NT2/D1 (cell line): ENCODE measurements around the gene NHS.

Source experiments
- SUZ12 ChIP-seq: IDR thresholded peaks from 2 replicates; pipeline ENCODE4 v1.6.1; 2011; ENCODE audit not compliant: insufficient read length, insufficient read depth; ENCODE audit errors: extremely low read depth
- YY1 ChIP-seq: IDR thresholded peaks from 2 replicates; pipeline ENCODE4 v1.6.1; 2011; ENCODE audit not compliant: insufficient read length, insufficient read depth
- ZNF274 ChIP-seq: IDR thresholded peaks from 2 replicates; pipeline ENCODE4 v1.6.1; 2011; ENCODE audit warnings: mild to moderate bottlenecking, low read depth, low read length

DNA sequence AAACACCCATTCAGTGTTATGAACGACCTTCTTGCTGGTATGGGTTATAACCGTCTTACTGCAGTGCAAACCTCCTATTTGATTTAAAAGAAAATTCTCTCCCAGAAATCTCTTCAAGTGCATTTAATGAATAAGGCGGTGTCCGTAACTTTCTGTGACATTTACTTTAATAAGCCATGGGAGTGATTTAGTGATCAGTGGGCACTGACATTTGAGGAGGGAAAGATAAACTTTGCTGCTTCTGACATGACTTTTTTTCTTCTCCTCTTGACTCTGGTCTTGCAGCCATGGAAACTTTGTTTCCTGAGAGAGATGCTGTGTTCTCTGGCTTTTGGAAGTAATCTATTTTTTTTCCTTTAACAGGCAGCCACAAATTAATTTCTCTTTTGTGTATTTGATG is 106.1 kb downstream of the NHS start:
- no peak for TF ChIP-seq YY1
- no peak for TF ChIP-seq ZNF274
- no peak for TF ChIP-seq SUZ12
